WERI-Rb-1 (cell line): ENCODE measurements around the gene PAAF1.

Source experiments
- DNase-seq: peaks from one replicate; pipeline ENCODE4 v3.0.0-alpha.2; 2020
- H3K27ac ChIP-seq: fragments of 250-450 bp; sonication (Bioruptor Pico); 2 replicates; pipeline ENCODE4 v1.5.1; 2020; ENCODE audit warnings: mild to moderate bottlenecking, moderate library complexity
- H3K27me3 ChIP-seq: fragments of 250-450 bp; sonication (Bioruptor Pico); 2 replicates; pipeline ENCODE4 v1.5.1; 2021; ENCODE audit warnings: mild to moderate bottlenecking, low read depth, moderate library complexity; ENCODE audit not compliant: insufficient read depth, severe bottlenecking
- H3K36me3 ChIP-seq: fragments of 250-450 bp; sonication (Bioruptor Pico); 2 replicates; pipeline ENCODE4 v1.5.1; 2020; ENCODE audit warnings: mild to moderate bottlenecking, moderate library complexity
- H3K4me3 ChIP-seq: 2 replicates; pipeline ENCODE4 v1.5.1; 2011; ENCODE audit warnings: low read depth, mild to moderate bottlenecking, control low read depth, low read length
- H3K9me3 ChIP-seq: fragments of 250-450 bp; sonication (Bioruptor Pico); 2 replicates; pipeline ENCODE4 v1.5.1; 2021; ENCODE audit warnings: mild to moderate bottlenecking, moderate library complexity; ENCODE audit not compliant: severe bottlenecking
- CTCF ChIP-seq: IDR thresholded peaks from 2 replicates; pipeline ENCODE4 v1.5.1; 2011; ENCODE audit warnings: low read depth, mild to moderate bottlenecking, control low read depth, inconsistent platforms, low read length

Gene PAAF1

GRCh38 chr11:73851046-73851764, 25.6 kb upstream of the PAAF1 start:
- Histone ChIP-seq H3K36me3 (no peaks in the 10 kb centered on the region), H3K27me3 (no peaks in the 10 kb centered on the region), H3K27ac (no peak overlapping the region), H3K9me3 (no peaks in the 10 kb centered on the region), H3K4me3 (no peak overlapping the region)
- DNase-seq = no peak
- TF ChIP-seq CTCF = no peak

- H3K27me3 ChIP-seq = no peaks in the 10 kb centered on the region
- TF ChIP-seq CTCF = no peak
- no peaks in the 10 kb centered on the region for H3K36me3 ChIP-seq
- no peak overlapping the region for H3K27ac ChIP-seq
- H3K9me3 ChIP-seq = no peaks in the 10 kb centered on the region
- H3K4me3 ChIP-seq = no peak overlapping the region
- no peak for DNase-seq
Observed at GRCh38 chr11:73852049-73852448, 24.8 kb upstream of the PAAF1 start.

- no peak for TF ChIP-seq CTCF
- no peak for DNase-seq
Observed at GRCh38 chr11:73854680-73855079, 22.1 kb upstream of the PAAF1 start.

GRCh38 chr11:73856031-73856567, 20.7 kb upstream of the PAAF1 start:
- DNase-seq = no peak

More at GRCh38 chr11:73854680-73855079, 22.1 kb upstream of the PAAF1 start:
- Histone ChIP-seq H3K27ac (no peak overlapping the region), H3K4me3 (no peak overlapping the region), H3K36me3 (no peaks in the 10 kb centered on the region), H3K9me3 (no peaks in the 10 kb centered on the region), H3K27me3 (no peaks in the 10 kb centered on the region)

GRCh38 chr11:73859671-73860070, 17.1 kb upstream of the PAAF1 start:
- H3K9me3 ChIP-seq = no peaks in the 10 kb centered on the region
- no peaks in the 10 kb centered on the region for H3K27me3 ChIP-seq
- no peak overlapping the region for H3K4me3 ChIP-seq
- no peak for TF ChIP-seq CTCF
- no peak for DNase-seq
- peaks cover 10% of the 10 kb centered on the region for H3K36me3 ChIP-seq
- no peak overlapping the region for H3K27ac ChIP-seq

More at GRCh38 chr11:73856031-73856567, 20.7 kb upstream of the PAAF1 start:
- no peak for TF ChIP-seq CTCF
- H3K27me3 ChIP-seq = no peaks in the 10 kb centered on the region
- no peaks in the 10 kb centered on the region for H3K36me3 ChIP-seq
- H3K4me3 ChIP-seq = no peak overlapping the region
- no peak overlapping the region for H3K27ac ChIP-seq
- H3K9me3 ChIP-seq = no peaks in the 10 kb centered on the region
